Uterus (tissue), 4 donors: ENCODE data around the gene COL4A6. TPM values are rescaled to one million over a fixed set of nuclear protein-coding genes. Genes with fewer than 3 reads are reported as not detected.

Source experiments
- DNase-seq, 2 donors: peaks; one replicate each; pipeline ENCODE4 v3.0.0-alpha.2; 2019 to 2020
- H3K27ac ChIP-seq, 2 donors: fragments of 200-600 bp; sonication (generic); 1 replicate in 1 of 2; 2 replicates in 1 of 2; pipeline ENCODE4 v1.5.1; 2016 to 2018
- H3K27me3 ChIP-seq, 2 donors: fragments of 200-600 bp; sonication (generic); one replicate each; pipeline ENCODE4 v1.5.1; 2018 to 2019; ENCODE audit warnings: control low read depth in 1 of 2
- H3K36me3 ChIP-seq, 2 donors: fragments of 200-600 bp; sonication (generic); one replicate each; pipeline ENCODE4 v1.5.1; 2019; ENCODE audit warnings: control low read depth in 1 of 2
- H3K4me1 ChIP-seq, 2 donors: fragments of 200-600 bp; sonication (generic); one replicate each; pipeline ENCODE4 v1.5.1; 2018 to 2019; ENCODE audit warnings: control low read depth in 1 of 2
- H3K4me3 ChIP-seq, 2 donors: fragments of 200-600 bp; sonication (generic); 1 replicate in 1 of 2; 2 replicates in 1 of 2; pipeline ENCODE4 v1.5.1; 2018 to 2019; ENCODE audit warnings: mild to moderate bottlenecking in 1 of 2
- H3K9me3 ChIP-seq, 2 donors: fragments of 200-600 bp; sonication (generic); one replicate each; pipeline ENCODE4 v1.5.1; 2019; ENCODE audit warnings: control low read depth in 1 of 2
- CTCF ChIP-seq, 4 experiments: fragments of 200-600 bp in 2 of 4; fragments of 450-650 bp in 2 of 4; sonication (generic) in 2 of 4; IDR thresholded peaks; one replicate each; pipeline ENCODE4 v1.5.1; 2016 to 2019; ENCODE audit warnings: antibody characterized with exemption in 4 of 4, mild to moderate bottlenecking in 2 of 4, moderate library complexity in 1 of 4
- POLR2A ChIP-seq, 2 donors: fragments of 450-650 bp; IDR thresholded peaks; one replicate each; pipeline ENCODE4 v1.6.1; 2016; ENCODE audit warnings: antibody characterized with exemption in 2 of 2, mild to moderate bottlenecking in 1 of 2, moderate library complexity in 1 of 2
- intact Hi-C: fragments of 100-400 bp; cut with DNase I; formaldehyde crosslinking; loops from one replicate; pipeline ENCODE4 v1.15.1; 2023; ENCODE audit warnings: low total_unique reads
- total RNA-seq, 4 donors: library from RNA; depleted of rRNA in 3 of 4; stranded (reverse); fragments of >200 nt in 3 of 4; gene quantifications; one replicate each; pipeline versions ENCODE4 v1.1.0 to v1.2.4, GENCODE V29; 2014 to 2023
- donor health status: DM: yes; HTN: yes; CAD: no.

COL4A6 gene
- total RNA-seq, 4 donors from 2014 or later, result 0.88 to 113 (median 42.9) TPM

GRCh38 chrX:108285918-108286317 is 152.3 kb downstream of the COL4A6 start:
- Histone ChIP-seq H3K4me1 (no peaks in the 10 kb centered on the region), H3K27ac (peak overlapping the region in 1 of 2 donors; percentile 57), H3K36me3 (no peaks in the 10 kb centered on the region), H3K27me3 (no peaks in the 10 kb centered on the region), H3K4me3 (no peak overlapping the region), H3K9me3 (no peaks in the 10 kb centered on the region)
- no peak for TF ChIP-seq POLR2A (IDR thresholded peaks at IDR 0.05)
- no peak for TF ChIP-seq CTCF (IDR thresholded peaks at IDR 0.05)
- intact Hi-C loops, result no loop called here
- no peak for DNase-seq

- H3K36me3 ChIP-seq, result no peaks in the 10 kb centered on the region
- no peaks in the 10 kb centered on the region for H3K27me3 ChIP-seq
- no peaks in the 10 kb centered on the region for H3K9me3 ChIP-seq
- intact Hi-C loops, result no loop called here
- H3K4me3 ChIP-seq, result no peak overlapping the region
- H3K27ac ChIP-seq, result peak overlapping the region in 1 of 2 donors; percentile 49
- no peaks in the 10 kb centered on the region for H3K4me1 ChIP-seq
- DNase-seq, result no peak
- TF ChIP-seq POLR2A (IDR thresholded peaks at IDR 0.05) (no peak), CTCF (IDR thresholded peaks at IDR 0.05) (no peak)
Observed at GRCh38 chrX:108285356-108285755, 152.9 kb downstream of the COL4A6 start.

GRCh38 chrX:108275732-108276131 is 162.5 kb downstream of the COL4A6 start:
- DNase-seq, result no peak
- H3K9me3 ChIP-seq, result no peaks in the 10 kb centered on the region
- no peaks in the 10 kb centered on the region for H3K4me1 ChIP-seq
- H3K4me3 ChIP-seq, result no peak overlapping the region
- intact Hi-C loops, result no loop called here
- no peaks in the 10 kb centered on the region for H3K36me3 ChIP-seq
- TF ChIP-seq CTCF (IDR thresholded peaks at IDR 0.05), result no peak
- no peak for TF ChIP-seq POLR2A (IDR thresholded peaks at IDR 0.05)
- no peak overlapping the region for H3K27ac ChIP-seq
- no peaks in the 10 kb centered on the region for H3K27me3 ChIP-seq

- Histone ChIP-seq H3K27ac (peak overlapping the region; percentile 58 to 66), H3K4me3 (no peak overlapping the region), H3K27me3 (no peaks in the 10 kb centered on the region), H3K36me3 (no peaks in the 10 kb centered on the region), H3K9me3 (no peaks in the 10 kb centered on the region), H3K4me1 (no peaks in the 10 kb centered on the region)
- TF ChIP-seq CTCF (IDR thresholded peaks at IDR 0.05) (no peak), POLR2A (IDR thresholded peaks at IDR 0.05) (no peak)
- intact Hi-C loops, result no loop called here
- DNase-seq, result peak in 1 of 2 donors; percentile 31
Observed at GRCh38 chrX:108271397-108271787, 166.8 kb downstream of the COL4A6 start.

GRCh38 chrX:108270739-108271396 is 167.4 kb downstream of the COL4A6 start:
- Histone ChIP-seq H3K36me3 (no peaks in the 10 kb centered on the region), H3K4me3 (no peak overlapping the region), H3K27me3 (no peaks in the 10 kb centered on the region), H3K27ac (peak overlapping the region; percentile 66 to 74), H3K9me3 (no peaks in the 10 kb centered on the region), H3K4me1 (no peaks in the 10 kb centered on the region)
- TF ChIP-seq POLR2A (IDR thresholded peaks at IDR 0.05) (no peak), CTCF (IDR thresholded peaks at IDR 0.05) (no peak)
- intact Hi-C loops, result no loop called here
- DNase-seq, result peak in 1 of 2 donors; percentile 58
